Upper lobe of left lung (tissue), 6 donors: ENCODE data around the gene BIRC3. TPM values are rescaled to one million over a fixed set of nuclear protein-coding genes. Genes with fewer than 3 reads are reported as not detected.

Experiments
- ATAC-seq, 2 donors: fragments of 200-7000 bp; cut with Tn5 transposase; one replicate each; pipeline ENCODE4 v1.9.1; 2022; ENCODE audit warnings: mild to moderate bottlenecking in 2 of 2, moderate library complexity in 2 of 2; ENCODE audit not compliant: low FRiP score in 2 of 2
- DNase-seq, 2 donors: peaks; one replicate each; pipeline ENCODE4 v3.0.0-alpha.2; 2019 to 2020
- H3K27ac ChIP-seq, 4 donors: fragments of 200-600 bp; sonication (generic); one replicate each; pipeline ENCODE4 v1.5.1; 2016 to 2019
- H3K27me3 ChIP-seq, 4 donors: fragments of 200-600 bp; sonication (generic); one replicate each; pipeline ENCODE4 v1.5.1; 2017 to 2019
- H3K36me3 ChIP-seq, 4 donors: fragments of 200-600 bp; sonication (generic); one replicate each; pipeline ENCODE4 v1.5.1; 2016 to 2019
- H3K4me1 ChIP-seq, 4 donors: fragments of 200-600 bp; sonication (generic); one replicate each; pipeline ENCODE4 v1.5.1; 2018 to 2019
- H3K4me3 ChIP-seq, 4 donors: fragments of 200-600 bp; sonication (generic); one replicate each; pipeline ENCODE4 v1.5.1; 2017 to 2019; ENCODE audit warnings: mild to moderate bottlenecking in 2 of 4, moderate library complexity in 1 of 4
- H3K9me3 ChIP-seq, 4 donors: fragments of 200-600 bp; sonication (generic); one replicate each; pipeline ENCODE4 v1.5.1; 2018 to 2019
- EP300 ChIP-seq, 4 donors: sonication (generic); formaldehyde crosslinking; IDR thresholded peaks; one replicate each; pipeline ENCODE4 v1.5.1; 2017; ENCODE audit warnings: antibody characterized with exemption in 4 of 4, control low read depth in 2 of 4
- POLR2A ChIP-seq, 4 donors: fragments of 450-650 bp; IDR thresholded peaks; one replicate each; pipeline ENCODE4 v1.5.1; 2016 to 2017; ENCODE audit warnings: antibody characterized with exemption in 4 of 4, mild to moderate bottlenecking in 2 of 4
- POLR2AphosphoS5 ChIP-seq, 2 donors: sonication (generic); formaldehyde crosslinking; IDR thresholded peaks; one replicate each; pipeline ENCODE4 v1.5.1; 2017; ENCODE audit warnings: antibody characterized with exemption in 2 of 2
- WGBS, 2 donors: methylation state at CpG; one replicate each; pipeline ENCODE4 v1.1.5; 2017 to 2018; 5-methylcytosine and 5-hydroxymethylcytosine counted together
- total RNA-seq, 6 donors: library from RNA; depleted of rRNA in 4 of 6; stranded (reverse); fragments of >200 nt in 4 of 6; gene quantifications; one replicate each; pipeline versions ENCODE4 v1.1.0 to v1.2.1, GENCODE V29; 2016 to 2021
- TF ChIP-seq, protein P1 (sequence below), 6 experiments: fragments of 450-650 bp in 4 of 6; fragments of 200-600 bp in 2 of 6; sonication (generic) in 2 of 6; IDR thresholded peaks; one replicate each; pipeline ENCODE4 v1.5.1; 2016 to 2019; ENCODE audit warnings: antibody characterized with exemption in 6 of 6
- donor health status: DM: no; HTN: no; CAD: no; lungs with moderate emphysema.
- donor health status: DM: no; HTN: yes; CAD: no; lungs with severe emphysema.

The BIRC3 gene
- total RNA-seq, 6 donors from 2014 or later: 8.8 to 39.5 (median 19.1) TPM

DNA sequence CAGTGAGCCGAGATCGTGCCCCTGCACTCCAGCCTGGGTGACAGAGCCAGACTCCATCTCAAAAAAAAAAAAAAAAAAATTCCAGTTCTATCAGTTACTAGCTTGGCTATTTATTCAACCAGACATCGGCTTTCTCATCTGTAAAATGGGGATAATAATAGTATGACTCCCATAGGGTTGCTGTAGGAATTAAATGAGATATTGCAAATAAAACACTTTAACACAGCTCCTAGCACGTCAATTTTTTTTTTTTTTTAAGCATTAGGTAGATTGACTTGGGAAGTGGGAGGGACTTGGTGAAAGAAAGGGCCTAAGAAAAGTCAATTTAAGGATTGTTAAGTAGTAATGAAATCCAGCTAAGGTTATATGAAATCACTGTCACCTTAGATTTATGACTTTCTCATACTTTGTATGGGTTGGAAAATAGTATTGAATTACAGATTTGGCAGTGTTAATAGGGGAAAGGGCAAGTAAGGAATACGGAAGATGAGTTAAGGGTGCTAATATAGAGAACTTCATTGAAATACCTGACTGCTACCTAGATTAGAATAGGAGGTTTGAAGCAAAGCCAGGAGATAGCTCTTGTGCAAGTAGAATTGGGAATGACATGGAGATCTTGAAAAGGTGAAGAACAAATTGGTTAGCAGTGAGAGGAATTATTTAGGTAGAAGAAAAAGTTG lies 58.6 kb downstream of the BIRC3 start:
- DNase-seq: no peak
- Histone ChIP-seq H3K27ac (no peak overlapping the region), H3K4me3 (no peak overlapping the region), H3K4me1 (peaks cover 0 to 10% (median 3%) of the 10 kb centered on the region in 4 donors), H3K9me3 (no peaks in the 10 kb centered on the region), H3K27me3 (no peaks in the 10 kb centered on the region), H3K36me3 (peaks cover 17 to 52% (median 29%) of the 10 kb centered on the region in 4 donors)
- no peak for ATAC-seq
- TF ChIP-seq, protein P1, sequence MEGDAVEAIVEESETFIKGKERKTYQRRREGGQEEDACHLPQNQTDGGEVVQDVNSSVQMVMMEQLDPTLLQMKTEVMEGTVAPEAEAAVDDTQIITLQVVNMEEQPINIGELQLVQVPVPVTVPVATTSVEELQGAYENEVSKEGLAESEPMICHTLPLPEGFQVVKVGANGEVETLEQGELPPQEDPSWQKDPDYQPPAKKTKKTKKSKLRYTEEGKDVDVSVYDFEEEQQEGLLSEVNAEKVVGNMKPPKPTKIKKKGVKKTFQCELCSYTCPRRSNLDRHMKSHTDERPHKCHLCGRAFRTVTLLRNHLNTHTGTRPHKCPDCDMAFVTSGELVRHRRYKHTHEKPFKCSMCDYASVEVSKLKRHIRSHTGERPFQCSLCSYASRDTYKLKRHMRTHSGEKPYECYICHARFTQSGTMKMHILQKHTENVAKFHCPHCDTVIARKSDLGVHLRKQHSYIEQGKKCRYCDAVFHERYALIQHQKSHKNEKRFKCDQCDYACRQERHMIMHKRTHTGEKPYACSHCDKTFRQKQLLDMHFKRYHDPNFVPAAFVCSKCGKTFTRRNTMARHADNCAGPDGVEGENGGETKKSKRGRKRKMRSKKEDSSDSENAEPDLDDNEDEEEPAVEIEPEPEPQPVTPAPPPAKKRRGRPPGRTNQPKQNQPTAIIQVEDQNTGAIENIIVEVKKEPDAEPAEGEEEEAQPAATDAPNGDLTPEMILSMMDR (IDR thresholded peaks at IDR 0.05): no peak
- TF ChIP-seq EP300 (IDR thresholded peaks at IDR 0.05): no peak
- no peak for TF ChIP-seq POLR2AphosphoS5 (IDR thresholded peaks at IDR 0.05)
- no peak for TF ChIP-seq POLR2A (IDR thresholded peaks at IDR 0.05)
- 94 to 95% methylated on average over 5 of the region's 5 CpGs for WGBS, 2 donors

DNA sequence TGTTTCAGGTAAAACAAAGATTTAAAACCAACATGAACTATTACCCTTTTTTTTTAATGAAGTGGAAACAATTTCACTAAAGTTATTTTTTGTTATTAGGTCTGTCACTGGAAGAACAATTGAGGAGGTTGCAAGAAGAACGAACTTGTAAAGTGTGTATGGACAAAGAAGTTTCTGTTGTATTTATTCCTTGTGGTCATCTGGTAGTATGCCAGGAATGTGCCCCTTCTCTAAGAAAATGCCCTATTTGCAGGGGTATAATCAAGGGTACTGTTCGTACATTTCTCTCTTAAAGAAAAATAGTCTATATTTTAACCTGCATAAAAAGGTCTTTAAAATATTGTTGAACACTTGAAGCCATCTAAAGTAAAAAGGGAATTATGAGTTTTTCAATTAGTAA lies 60.6 kb downstream of the BIRC3 start:
- H3K4me3 ChIP-seq: no peak overlapping the region
- ATAC-seq (no peak), DNase-seq (no peak)
- no peak overlapping the region for H3K27ac ChIP-seq
- WGBS, 2 donors: 78 to 80% methylated on average over 2 of the region's 2 CpGs
- peaks cover 17 to 64% (median 30%) of the 10 kb centered on the region in 4 donors for H3K36me3 ChIP-seq
- TF ChIP-seq POLR2A (IDR thresholded peaks at IDR 0.05): no peak
- TF ChIP-seq EP300 (IDR thresholded peaks at IDR 0.05): no peak
- TF ChIP-seq, protein P1 (IDR thresholded peaks at IDR 0.05): no peak
- TF ChIP-seq POLR2AphosphoS5 (IDR thresholded peaks at IDR 0.05): no peak
- H3K9me3 ChIP-seq: no peaks in the 10 kb centered on the region
- no peaks in the 10 kb centered on the region for H3K27me3 ChIP-seq
- H3K4me1 ChIP-seq: peaks cover 0 to 10% (median 3%) of the 10 kb centered on the region in 4 donors

DNA sequence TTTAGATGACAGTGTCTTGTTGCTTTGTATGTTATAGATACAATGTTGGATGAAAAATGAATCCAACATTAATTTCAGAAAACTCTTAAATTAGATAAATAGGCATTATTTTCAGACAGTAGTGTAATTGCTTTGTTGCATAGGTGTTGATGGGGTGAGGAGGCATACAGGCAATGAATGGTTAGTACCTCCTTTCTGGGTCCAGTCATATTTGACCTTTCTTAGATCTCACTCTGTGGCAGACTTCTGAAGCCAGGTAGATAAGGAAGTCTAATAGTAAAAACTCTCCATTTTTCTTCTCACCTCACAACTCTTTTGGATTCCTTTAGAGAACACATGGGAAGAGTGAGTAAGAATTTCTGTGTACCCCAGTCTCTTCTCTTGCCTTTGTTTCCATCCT lies 61.5 kb downstream of the BIRC3 start:
- Histone ChIP-seq H3K9me3 (no peaks in the 10 kb centered on the region), H3K27ac (no peak overlapping the region), H3K27me3 (no peaks in the 10 kb centered on the region), H3K4me3 (no peak overlapping the region), H3K36me3 (peaks cover 17 to 64% (median 30%) of the 10 kb centered on the region in 4 donors), H3K4me1 (peaks cover 0 to 10% (median 5%) of the 10 kb centered on the region in 4 donors)
- TF ChIP-seq POLR2A (IDR thresholded peaks at IDR 0.05): no peak
- TF ChIP-seq EP300 (IDR thresholded peaks at IDR 0.05): no peak
- TF ChIP-seq, protein P1 (IDR thresholded peaks at IDR 0.05): no peak
- TF ChIP-seq POLR2AphosphoS5 (IDR thresholded peaks at IDR 0.05): no peak
- no peak for DNase-seq
- ATAC-seq: no peak

DNA sequence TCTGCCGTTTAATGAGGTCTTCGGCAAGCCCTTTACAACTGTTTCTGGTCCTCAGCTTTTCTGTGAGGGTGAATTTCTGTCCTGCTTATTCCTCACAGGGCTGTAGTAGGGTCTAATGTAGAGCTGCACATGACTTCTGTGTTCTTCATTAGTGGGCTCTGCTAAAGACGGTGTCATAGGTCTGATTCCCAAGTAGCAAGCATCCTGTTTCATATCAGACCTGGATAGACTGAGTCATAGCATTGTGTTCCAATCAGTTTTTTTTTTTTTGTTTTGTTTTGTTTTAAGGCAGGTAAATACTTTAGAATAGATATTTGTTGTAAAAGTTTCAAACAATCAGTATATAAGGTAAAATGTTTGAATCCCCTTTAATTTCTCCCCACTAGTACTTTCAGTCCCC lies 65.1 kb downstream of the BIRC3 start:
- no peak for TF ChIP-seq POLR2A (IDR thresholded peaks at IDR 0.05)
- TF ChIP-seq EP300 (IDR thresholded peaks at IDR 0.05): no peak
- no peak for TF ChIP-seq POLR2AphosphoS5 (IDR thresholded peaks at IDR 0.05)
- TF ChIP-seq, protein P1 (IDR thresholded peaks at IDR 0.05): no peak
- peaks cover 0 to 5% (median 1%) of the 10 kb centered on the region in 4 donors for H3K4me1 ChIP-seq
- H3K36me3 ChIP-seq: peaks cover 13 to 60% (median 28%) of the 10 kb centered on the region in 4 donors
- DNase-seq (no peak), ATAC-seq (no peak)
- H3K27ac ChIP-seq: no peak overlapping the region
- 91 to 94% methylated on average over 3 of the region's 3 CpGs for WGBS, 2 donors
- H3K27me3 ChIP-seq: no peaks in the 10 kb centered on the region
- no peaks in the 10 kb centered on the region for H3K9me3 ChIP-seq
- no peak overlapping the region for H3K4me3 ChIP-seq

DNA sequence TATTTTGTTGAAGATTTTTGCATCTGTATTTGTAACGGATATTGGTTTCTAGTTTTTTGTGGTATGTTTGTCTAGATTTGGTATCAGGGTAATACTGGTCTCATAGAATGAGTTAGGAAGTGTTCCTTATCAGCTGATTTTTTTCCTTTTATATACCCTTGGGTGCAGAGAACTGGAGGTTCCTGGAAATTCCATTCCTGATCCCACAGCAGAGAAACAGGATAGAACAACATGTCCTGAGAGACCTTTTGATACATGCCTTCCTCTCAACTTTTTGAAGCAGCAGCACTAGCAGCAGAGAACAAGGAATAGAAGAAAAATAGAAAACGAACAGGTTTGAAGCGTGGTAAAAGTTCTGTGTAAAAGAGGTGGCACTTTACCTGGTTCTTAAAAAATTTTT lies 66.6 kb downstream of the BIRC3 start:
- Histone ChIP-seq H3K36me3 (peaks cover 7 to 55% (median 30%) of the 10 kb centered on the region in 4 donors), H3K27ac (no peak overlapping the region)

More for the DNA sequence above, 66.6 kb downstream of the BIRC3 start:
- Histone ChIP-seq H3K27me3 (no peaks in the 10 kb centered on the region), H3K4me3 (no peak overlapping the region), H3K4me1 (peaks cover 0 to 5% (median 1%) of the 10 kb centered on the region in 4 donors), H3K9me3 (no peaks in the 10 kb centered on the region)
- TF ChIP-seq EP300 (IDR thresholded peaks at IDR 0.05) (no peak), POLR2A (IDR thresholded peaks at IDR 0.05) (no peak), POLR2AphosphoS5 (IDR thresholded peaks at IDR 0.05) (no peak)
- TF ChIP-seq, protein P1 (IDR thresholded peaks at IDR 0.05): no peak
- whole genome bisulfite sequencing, 2 donors: 91 to 100% methylated on average over 3 of the region's 3 CpGs
- DNase-seq (no peak), ATAC-seq (no peak)
